K562 (cell line): ENCODE data around the gene VPS13D. TPM values are rescaled to one million over a fixed set of nuclear protein-coding genes. Genes with fewer than 3 reads are reported as not detected.

Experiments
- ATAC-seq: fragments of 200-7000 bp; cut with Tn5 transposase; 3 replicates; pipeline ENCODE4 v1.9.1; 2020; ENCODE audit warnings: moderate library complexity
- BruUV-seq: library from RNA; stranded (reverse); fragments of 400-500 nt; replicated peaks from 2 replicates; lab custom pipeline; 2021; lab: Mats Ljungman, UMichigan
- CTCF ChIA-PET: fragments of 300-600 bp; formaldehyde crosslinking; extraction: SDS; loops from one replicate; lab custom pipeline; 2021; ENCODE audit warnings: low intra/inter-chr PET ratio; lab: Yijun Ruan, JAX
- POLR2A ChIA-PET: fragments of 300-600, 350-650 bp; sonication (Branson Sonifier 250); formaldehyde crosslinking; extraction: SDS; loops from one replicate; lab custom pipeline; 2021; ENCODE audit warnings: antibody characterized with exemption, inconsistent platforms; lab: Yijun Ruan, JAX
- DNase-seq, 4 experiments: peaks; one replicate each; pipeline versions ENCODE4 v3.0.0 to v3.0.0-alpha.2; 2011 to 2018; ENCODE audit warnings: low spot score in 3 of 4, mixed read lengths in 3 of 4; ENCODE audit errors: extremely low read depth in 1 of 4
- FAIRE-seq: peaks from 2 replicates; lab custom pipeline; 2011; peaks lifted over from hg19 to GRCh38; lab: Jason Lieb, UNC
- H2AFZ ChIP-seq: 2 replicates; pipeline ENCODE4 v1.6.0; 2011; ENCODE audit warnings: low read depth, low read length, control low read depth, inconsistent platforms
- H3K27ac ChIP-seq: fragments of 200-600 bp; 3 replicates; pipeline ENCODE4 v1.8.0; 2011; ENCODE audit warnings: low read depth, mild to moderate bottlenecking, control low read depth, inconsistent platforms, low read length, moderate library complexity, mixed read lengths; ENCODE audit errors: extremely low read depth
- H3K27me3 ChIP-seq, 2 experiments: fragments of 300-600 bp in 1 of 2; 2 replicates in 1 of 2; 3 replicates in 1 of 2; pipeline versions ENCODE4 v1.6.0 to v1.8.0; 2011; ENCODE audit warnings: inconsistent platforms in 2 of 2, low read length in 2 of 2, mild to moderate bottlenecking in 1 of 2, mixed read lengths in 1 of 2, moderate library complexity in 1 of 2; ENCODE audit not compliant: control insufficient read depth in 2 of 2, insufficient read depth in 2 of 2
- H3K36me3 ChIP-seq: fragments of 300-600 bp; 3 replicates; pipeline ENCODE4 v1.8.0; 2011; ENCODE audit warnings: mild to moderate bottlenecking, low read length, inconsistent platforms; ENCODE audit not compliant: control insufficient read depth, insufficient read depth
- H3K4me1 ChIP-seq, 2 experiments: fragments of 200-600 bp in 1 of 2; replicated peaks in 1 of 2; 2 replicates in 1 of 2; 3 replicates in 1 of 2; pipeline versions ENCODE4 v1.5.1 to v1.8.0; 2011; ENCODE audit warnings: inconsistent platforms in 2 of 2, low read length in 2 of 2, mild to moderate bottlenecking in 1 of 2, mixed read lengths in 1 of 2, moderate library complexity in 1 of 2; ENCODE audit not compliant: control insufficient read depth in 2 of 2, insufficient read depth in 2 of 2
- H3K4me2 ChIP-seq: 2 replicates; pipeline ENCODE4 v1.6.1; 2011; ENCODE audit warnings: low read length, control low read depth, inconsistent platforms, mixed read lengths; ENCODE audit not compliant: insufficient read depth
- H3K4me3 ChIP-seq: fragments of 200-600 bp; sonication (generic), shearing (Covaris generic); 2 replicates; pipeline ENCODE4 v1.5.1; 2016; ENCODE audit warnings: control low read depth, inconsistent platforms
- H3K79me2 ChIP-seq: fragments of 200-600 bp; 3 replicates; pipeline ENCODE4 v1.8.0; 2011; ENCODE audit warnings: low read length, inconsistent platforms; ENCODE audit not compliant: control insufficient read depth, insufficient read depth
- H3K9ac ChIP-seq, 2 experiments: 2 replicates each; pipeline versions ENCODE4 v1.6.0 to v1.6.1; 2011; ENCODE audit warnings: low read depth in 2 of 2, low read length in 2 of 2, control low read depth in 1 of 2, inconsistent platforms in 1 of 2, mild to moderate bottlenecking in 1 of 2, mixed read lengths in 1 of 2; ENCODE audit not compliant: insufficient read depth in 1 of 2
- H3K9me1 ChIP-seq: one replicate; pipeline ENCODE4 v1.6.0; 2011; ENCODE audit warnings: inconsistent platforms, mild to moderate bottlenecking, low read length, moderate library complexity; ENCODE audit not compliant: control insufficient read depth, insufficient read depth
- H3K9me3 ChIP-seq: replicated peaks from 2 replicates; pipeline ENCODE4 v1.5.1; 2011; ENCODE audit warnings: low read depth, low read length, inconsistent platforms; ENCODE audit not compliant: control insufficient read depth, insufficient read depth
- H4K20me1 ChIP-seq: replicated peaks from 2 replicates; pipeline ENCODE4 v1.6.1; 2011; ENCODE audit warnings: low read length, inconsistent platforms, mixed read lengths; ENCODE audit not compliant: control insufficient read depth, insufficient read depth
- HMG20A ChIP-seq: fragments of 450-650 bp; formaldehyde crosslinking; conservative IDR thresholded peaks from 2 replicates; pipeline ENCODE4 v1.4.0; 2020; ENCODE audit warnings: mild to moderate bottlenecking, mixed read lengths
- MXI1 ChIP-seq: IDR thresholded peaks from 2 replicates; pipeline ENCODE4 v1.6.1; 2011; ENCODE audit warnings: low read depth, mild to moderate bottlenecking, improper control_type of control experiment, low read length
- NR2C2 ChIP-seq, 2 experiments: fragments of 200-800 bp in 1 of 2; sonication (Bioruptor generic) in 1 of 2; sonication (generic) in 1 of 2; formaldehyde crosslinking in 1 of 2; IDR thresholded peaks; 2 replicates each; pipeline versions ENCODE4 v1.6.1 to v1.8.0; 2016 to 2022; ENCODE audit warnings: mild to moderate bottlenecking in 1 of 2, missing compliant biosample characterization in 1 of 2, missing genetic modification characterization in 1 of 2, missing genetic modification reagents in 1 of 2
- PREB ChIP-seq: sonication (generic); formaldehyde crosslinking; IDR thresholded peaks from 2 replicates; pipeline ENCODE4 v1.8.1; 2023; ENCODE audit warnings: mild to moderate bottlenecking, missing genetic modification reagents
- PTBP1 ChIP-seq: fragments of 200-400 bp; formaldehyde crosslinking; IDR thresholded peaks from 2 replicates; pipeline ENCODE4 v1.6.1; 2017; ENCODE audit warnings: low read depth, low read length
- RBM22 ChIP-seq: fragments of 200-400 bp; formaldehyde crosslinking; IDR thresholded peaks from 2 replicates; pipeline ENCODE4 v1.6.1; 2018; ENCODE audit warnings: low read length, low read depth; ENCODE audit not compliant: poor library complexity, severe bottlenecking
- SMC3 ChIP-seq: conservative IDR thresholded peaks from 2 replicates; pipeline ENCODE4 v1.6.1; 2011; ENCODE audit warnings: low read depth, low read length, improper control_type of control experiment; ENCODE audit not compliant: insufficient read depth
- TFAM ChIP-seq: fragments of 250-450 bp; sonication (Bioruptor Pico); conservative IDR thresholded peaks from 2 replicates; pipeline ENCODE4 v1.5.0; 2021; ENCODE audit warnings: mild to moderate bottlenecking, moderate library complexity
- ZNF212 ChIP-seq: fragments of 450-650 bp; formaldehyde crosslinking; IDR thresholded peaks from 2 replicates; pipeline ENCODE4 v1.4.0; 2020; ENCODE audit warnings: mild to moderate bottlenecking
- ZNF224 ChIP-seq: sonication (generic); formaldehyde crosslinking; IDR thresholded peaks from 2 replicates; pipeline ENCODE4 v1.8.0; 2022; ENCODE audit warnings: mild to moderate bottlenecking, missing genetic modification reagents
- ZNF76 ChIP-seq: fragments of 250-450 bp; sonication (Bioruptor Pico); IDR thresholded peaks from 2 replicates; pipeline ENCODE4 v1.4.0; 2020; ENCODE audit warnings: mild to moderate bottlenecking, moderate library complexity, borderline replicate concordance
- ZNF764 ChIP-seq: fragments of 250-450 bp; sonication (Bioruptor Pico); IDR thresholded peaks from 2 replicates; pipeline ENCODE4 v1.4.0; 2020; ENCODE audit warnings: low read depth, mild to moderate bottlenecking, moderate library complexity
- WGBS: fragments of 100-300 bp; shearing (Covaris generic); methylation state at CpG from one replicate; pipeline ENCODE4 v1.1.6; 2016; ENCODE audit warnings: low coverage, mixed read lengths; ENCODE audit not compliant: insufficient coverage; ENCODE audit errors: missing lambda C conversion rate; 5-methylcytosine and 5-hydroxymethylcytosine counted together
- in situ Hi-C: fragments of 300-500 bp; cut with MboI; formaldehyde crosslinking; loops from 4 replicates; pipeline ENCODE4 v1.15.0; 2018; ENCODE audit warnings: inconsistent platforms, mixed read lengths
- intact Hi-C: fragments of 100-400 bp; cut with micrococcal nuclease; formaldehyde crosslinking; loops from 2 replicates; pipeline ENCODE4 v1.14.2; 2022
- polyA plus RNA-seq, 8 experiments: library from polyadenylated mRNA; depleted of rRNA in 4 of 8; stranded (reverse) in 5 of 8; unstranded in 3 of 8; fragments of >200 nt; fragmentation: Nextera tagmentation in 2 of 8; fragmentation: Illumina TruSeq in 1 of 8; extraction: Ambion mirVana in 2 of 8; extraction: Trizol in 1 of 8; gene quantifications; 2 replicates each; pipeline versions ENCODE4 v1.2.1 to v1.2.3, GENCODE V29; 2011 to 2014; ENCODE audit warnings: inconsistent platforms in 1 of 8, missing spikeins in 1 of 8
- total RNA-seq, 7 experiments: library from RNA; depleted of rRNA in 6 of 7; stranded (reverse); fragments of >200 nt in 6 of 7; fragmentation: Illumina TruSeq in 2 of 7; extraction: Trizol in 2 of 7; gene quantifications; 2 replicates each; pipeline versions ENCODE4 v1.2.1 to v1.2.3, GENCODE V29; 2011 to 2021; ENCODE audit warnings: low replicate concordance in 1 of 7
- TF ChIP-seq, protein P1 (sequence below): fragments of 250-450 bp; sonication (Bioruptor Pico); IDR thresholded peaks from 2 replicates; pipeline ENCODE4 v1.8.0; 2022; ENCODE audit warnings: inconsistent platforms, mild to moderate bottlenecking, moderate library complexity, borderline replicate concordance

VPS13D gene
- total and polyA plus RNA-seq, 9 of the 15 experiments (the other 6 are each of a cell fraction or from before 2014, with no cell fraction given), result 6.1 to 51.5 (median 38.5) TPM

GRCh38 chr1:12284486-12284885 is 54.7 kb downstream of the VPS13D start:
- Histone ChIP-seq H3K4me2 (no peak overlapping the region), H3K27ac (no peak overlapping the region), H3K9ac (no peak overlapping the region), H3K4me1 (no peaks in the 10 kb centered on the region), H4K20me1 (peaks cover 6% of the 10 kb centered on the region), H3K9me1 (no peaks in the 10 kb centered on the region), H3K36me3 (peaks cover 76% of the 10 kb centered on the region), H3K4me3 (no peak overlapping the region), H3K79me2 (peaks cover 24% of the 10 kb centered on the region; the same call in 2 of the 3 replicates), H2AFZ (no peak overlapping the region), H3K9me3 (no peaks in the 10 kb centered on the region), H3K27me3 (no peaks in the 10 kb centered on the region)
- no peak for FAIRE-seq
- in situ Hi-C loops, result no loop called here
- BruUV-seq, result no TSS peak
- no peak for ATAC-seq
- DNase-seq, result no peak
- 91% methylated on average over 5 of the region's 5 CpGs for WGBS
- CTCF ChIA-PET, result no interaction called here
- intact Hi-C loops, result no loop called here
- POLR2A ChIA-PET, result no interaction called here
- TF ChIP-seq PTBP1 (no peak), ZNF764 (no peak), NR2C2 (CRISPR knock-in tag; IDR thresholded peaks at IDR 0.05) (no peak), NR2C2 (tag; IDR thresholded peaks at IDR 0.05) (no peak), SMC3 (no peak), TFAM (CRISPR knock-in tag) (no peak), RBM22 (no peak), MXI1 (no peak), HMG20A (no peak), ZNF76 (CRISPR knock-in tag) (no peak), PREB (CRISPR knock-in tag) (no peak), ZNF212 (CRISPR knock-in tag) (no peak), ZNF224 (no peak)
- TF ChIP-seq, protein P1, sequence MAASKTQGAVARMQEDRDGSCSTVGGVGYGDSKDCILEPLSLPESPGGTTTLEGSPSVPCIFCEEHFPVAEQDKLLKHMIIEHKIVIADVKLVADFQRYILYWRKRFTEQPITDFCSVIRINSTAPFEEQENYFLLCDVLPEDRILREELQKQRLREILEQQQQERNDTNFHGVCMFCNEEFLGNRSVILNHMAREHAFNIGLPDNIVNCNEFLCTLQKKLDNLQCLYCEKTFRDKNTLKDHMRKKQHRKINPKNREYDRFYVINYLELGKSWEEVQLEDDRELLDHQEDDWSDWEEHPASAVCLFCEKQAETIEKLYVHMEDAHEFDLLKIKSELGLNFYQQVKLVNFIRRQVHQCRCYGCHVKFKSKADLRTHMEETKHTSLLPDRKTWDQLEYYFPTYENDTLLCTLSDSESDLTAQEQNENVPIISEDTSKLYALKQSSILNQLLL (CRISPR knock-in tag), result no peak
